Measurements from ENCODE around the gene FYCO1.
"Not testable (repeated sequence)": the region's sequence is repeated elsewhere in the genome, so short reads cannot be mapped to it uniquely, and the experiment has no call there.

Gene FYCO1

GRCh38 chr3:46008058-46008457, 12.4 kb upstream of the FYCO1 start:
- no peak for DNase-seq

DNA sequence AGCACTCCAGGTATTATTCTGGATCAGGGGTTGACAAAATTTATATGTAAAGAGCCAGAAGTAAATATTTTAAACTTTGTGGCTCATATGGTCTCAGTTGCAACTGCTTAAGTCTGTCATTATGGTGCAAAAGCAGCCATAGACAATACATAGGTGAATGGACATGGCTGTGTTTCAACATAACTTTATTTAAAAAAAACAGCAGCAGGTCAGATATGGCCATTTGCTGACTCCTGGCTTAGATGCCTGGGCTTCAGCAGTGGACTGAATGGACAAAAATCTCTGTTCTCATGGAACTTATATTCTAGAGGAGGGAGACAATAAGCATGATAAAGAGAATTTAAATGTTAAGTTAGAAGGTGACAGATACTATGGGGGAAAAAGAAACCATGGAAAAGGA, 11.7 kb upstream of the FYCO1 start:
- DNase-seq: no peak

DNA sequence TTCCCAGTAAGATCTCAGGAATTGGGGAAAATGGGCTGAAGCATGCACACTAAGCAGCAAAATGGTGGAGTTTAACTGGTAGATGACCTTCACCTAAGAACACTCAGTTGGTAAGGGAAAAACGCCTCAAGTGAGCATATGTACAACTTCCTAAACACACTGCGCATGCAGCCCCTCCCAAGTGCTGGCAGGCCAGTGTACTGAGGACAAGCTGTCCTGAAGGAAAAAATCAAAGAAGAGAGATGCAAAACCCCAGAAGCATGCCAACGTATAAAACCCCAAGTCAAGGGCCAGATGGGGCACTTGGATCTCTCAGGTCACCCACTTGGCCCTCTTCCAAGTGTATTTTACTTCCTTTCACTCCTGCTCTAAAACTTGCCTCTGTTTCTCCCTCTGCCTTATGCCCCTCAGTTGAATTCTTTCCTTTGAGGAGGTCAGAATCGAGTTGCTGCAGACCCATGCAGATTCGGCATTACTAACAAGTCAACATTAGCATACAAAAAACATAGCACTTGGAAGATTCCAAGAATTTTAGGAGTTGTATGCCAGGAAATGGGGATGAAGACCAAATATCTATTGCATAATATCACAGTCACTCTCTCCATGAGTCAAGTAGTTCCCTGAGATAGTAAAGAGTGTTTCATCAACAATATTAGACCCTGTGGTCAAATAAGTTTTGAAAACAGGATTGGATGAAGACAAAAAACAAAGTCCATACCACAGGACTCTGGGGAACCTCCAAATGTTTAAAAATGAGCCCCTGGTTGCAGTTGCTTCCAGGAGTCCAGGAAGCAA, 10.8 kb upstream of the FYCO1 start:
- no peak for DNase-seq

- DNase-seq: not testable (repeated sequence)
Observed at GRCh38 chr3:46003706-46004105, 8.1 kb upstream of the FYCO1 start.

DNA sequence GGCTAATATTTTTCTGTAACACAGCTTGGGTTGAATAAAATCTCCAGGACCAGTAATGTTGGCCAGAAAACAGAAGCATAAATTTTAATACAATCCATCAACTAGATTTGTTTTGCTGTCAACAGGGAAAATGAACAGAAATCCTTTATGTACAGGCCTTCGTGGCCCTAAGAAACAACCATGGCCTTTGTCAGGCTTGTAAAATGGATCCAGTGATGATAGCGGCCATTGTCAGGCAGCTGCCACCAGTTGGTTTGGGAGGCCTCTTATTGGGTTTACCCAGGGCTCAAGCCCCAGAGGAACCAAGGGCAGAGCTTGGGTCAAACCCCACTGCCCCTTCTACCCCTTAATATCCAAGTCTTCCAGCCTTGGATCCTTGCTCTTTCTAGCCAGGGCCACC, 5.6 kb upstream of the FYCO1 start:
- no peak for DNase-seq

GRCh38 chr3:45997942-45998341, 2.3 kb upstream of the FYCO1 start:
- no peak for DNase-seq

DNA sequence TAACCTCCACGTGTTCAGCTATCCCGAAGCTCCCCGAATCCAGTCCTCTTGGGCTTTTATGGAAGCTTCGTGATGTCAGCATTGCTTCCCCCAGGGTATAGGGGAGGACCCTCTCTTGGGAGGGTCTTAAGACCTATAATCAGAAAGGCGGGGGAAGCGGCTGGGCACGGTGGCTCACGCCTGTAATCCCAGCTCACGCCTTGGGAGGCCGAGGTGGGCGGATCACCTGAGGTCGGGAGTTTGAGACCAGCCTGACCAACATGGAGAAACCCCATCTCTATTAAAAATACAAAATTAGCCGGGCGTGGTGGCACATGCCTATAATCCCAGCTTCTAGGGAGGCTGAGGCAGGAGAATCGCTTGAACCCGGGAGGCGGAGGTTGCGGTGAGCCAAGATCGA, 1.9 kb upstream of the FYCO1 start:
- DNase-seq: not testable (repeated sequence)

- peak; percentile 43 for DNase-seq
Observed at GRCh38 chr3:45994419-45995235, 997 bp downstream of the FYCO1 start.

DNA sequence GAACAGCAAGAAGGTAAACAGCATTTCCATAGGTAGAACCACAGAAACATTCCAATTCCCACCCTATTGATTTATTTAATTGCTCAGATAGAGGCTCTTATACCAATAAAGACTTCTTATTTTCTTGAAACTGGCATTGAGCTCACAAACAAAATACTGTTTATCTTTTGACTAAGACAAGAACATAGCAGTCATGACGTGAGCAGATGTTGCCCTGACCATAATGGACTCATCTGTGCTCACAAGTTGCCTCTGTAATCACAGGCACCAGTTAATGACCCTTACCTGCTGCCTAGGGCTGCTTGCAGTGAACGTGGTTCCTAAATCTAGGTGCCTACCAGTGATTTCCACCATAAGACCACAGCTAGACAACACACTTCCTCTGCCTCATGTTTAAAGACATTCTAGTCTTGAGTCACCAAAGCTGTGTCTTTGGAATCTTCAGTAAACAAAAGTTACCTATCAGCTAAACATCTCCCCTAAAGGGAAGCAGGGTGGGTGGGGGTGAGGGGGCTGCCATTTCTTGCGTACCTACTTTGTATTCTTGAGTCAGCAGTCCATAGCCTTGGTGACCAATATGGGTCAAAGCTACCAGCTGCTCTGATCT, 2.1 kb downstream of the FYCO1 start:
- no peak for DNase-seq

DNA sequence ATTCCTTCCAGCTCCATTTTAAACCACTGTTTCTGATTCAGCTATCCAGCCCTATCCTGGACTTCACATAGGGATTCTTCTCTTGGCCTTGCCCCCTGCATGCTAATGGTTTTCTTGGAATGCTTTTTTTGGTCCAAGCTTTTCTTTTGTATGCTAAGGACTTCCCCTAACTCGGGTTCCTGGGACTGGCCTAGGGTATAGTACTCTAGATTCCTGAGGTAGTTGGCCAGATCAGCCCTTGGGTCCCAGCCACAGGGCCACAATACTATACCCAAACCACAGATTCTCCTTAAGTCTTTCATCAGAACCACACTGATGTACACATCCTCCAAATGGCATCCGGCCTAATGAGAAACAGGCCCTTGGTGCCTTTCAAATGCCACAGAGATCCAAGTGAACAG, 2.8 kb downstream of the FYCO1 start:
- no peak for DNase-seq

DNA sequence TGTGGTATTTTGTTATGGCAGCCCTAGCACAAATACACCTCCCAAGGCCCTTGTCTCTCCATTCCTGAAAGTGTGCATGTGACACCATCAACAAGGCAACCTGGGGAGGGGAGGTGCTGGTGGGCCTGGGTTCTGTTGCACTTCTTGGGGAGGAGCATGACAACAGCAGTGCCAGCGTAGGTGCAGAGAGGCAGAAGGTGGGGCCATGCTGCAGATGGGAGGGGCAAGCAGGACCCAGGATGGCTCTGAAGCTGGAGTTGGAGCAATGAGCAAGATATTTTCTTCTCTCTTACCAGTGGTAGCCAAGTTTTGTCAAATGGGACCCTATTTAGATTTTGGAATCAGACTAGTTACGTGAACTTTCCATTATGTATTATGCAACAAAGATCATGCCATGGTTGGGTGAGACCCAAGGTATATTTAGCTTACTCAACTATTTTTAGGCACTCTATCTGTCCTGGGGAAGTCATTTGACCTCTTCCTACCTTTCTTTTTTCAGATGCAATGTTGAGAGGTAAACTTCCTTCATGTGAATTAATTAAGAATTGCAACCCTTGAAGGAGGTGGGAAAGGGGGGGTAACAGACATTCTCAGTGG, 3.4 kb downstream of the FYCO1 start:
- no peak for DNase-seq

GRCh38 chr3:45991341-45991740, 4.3 kb downstream of the FYCO1 start:
- no peak for DNase-seq

- DNase-seq: no peak
Observed at GRCh38 chr3:45990181-45990580, 5.4 kb downstream of the FYCO1 start.

GRCh38 chr3:45988804-45989203, 6.8 kb downstream of the FYCO1 start:
- DNase-seq: no peak

- DNase-seq: no peak
Observed at GRCh38 chr3:45988362-45988761, 7.3 kb downstream of the FYCO1 start.

DNA sequence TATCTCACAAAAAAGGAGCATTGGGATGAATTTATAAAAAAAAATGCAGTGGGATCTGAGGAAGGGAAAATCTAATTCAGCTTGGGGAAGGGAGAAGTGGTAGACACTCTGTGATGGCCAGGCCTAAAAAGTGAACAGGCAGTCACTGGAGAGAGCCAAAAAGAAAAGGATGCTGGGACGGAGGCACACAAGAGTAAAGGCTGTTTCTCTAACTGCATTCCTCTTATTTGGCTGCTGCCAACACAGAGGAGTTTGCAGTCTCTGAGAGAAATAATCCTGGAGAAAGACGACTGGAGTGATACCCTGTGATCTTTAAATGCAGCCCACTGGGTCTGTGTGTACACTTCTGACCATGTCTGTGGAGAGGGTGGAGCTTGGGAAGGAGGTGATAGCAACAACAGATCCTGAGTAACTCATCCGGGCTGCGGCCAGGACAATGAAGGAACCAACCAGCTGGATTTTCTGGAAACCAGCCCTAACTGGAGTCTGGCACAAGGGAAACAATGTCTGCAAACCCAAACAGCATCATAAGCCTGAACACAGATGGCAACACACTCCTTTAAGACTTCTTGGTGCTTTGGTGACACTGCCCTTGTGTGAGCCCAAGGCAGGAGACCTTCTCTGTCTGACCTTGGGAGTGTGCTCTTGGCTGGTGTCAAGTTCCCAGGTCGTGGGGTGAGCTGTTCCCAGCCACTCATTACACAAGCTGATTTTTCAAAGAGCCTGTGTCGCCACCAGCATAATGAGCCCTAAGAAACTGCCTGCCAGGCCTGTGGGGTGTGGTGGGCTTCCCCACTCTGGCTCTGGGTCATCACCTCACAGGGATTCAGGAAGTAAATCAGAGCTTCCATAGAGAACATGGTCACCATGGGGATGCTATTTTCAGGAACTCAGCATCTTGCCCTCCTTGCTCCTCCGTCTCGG, 8.0 kb downstream of the FYCO1 start:
- peak; percentile 62 for DNase-seq

GRCh38 chr3:45986303-45986982, 9.2 kb downstream of the FYCO1 start:
- DNase-seq: no peak

- peak; percentile 52 for DNase-seq
Observed at GRCh38 chr3:45985532-45986302, 9.9 kb downstream of the FYCO1 start.

DNA sequence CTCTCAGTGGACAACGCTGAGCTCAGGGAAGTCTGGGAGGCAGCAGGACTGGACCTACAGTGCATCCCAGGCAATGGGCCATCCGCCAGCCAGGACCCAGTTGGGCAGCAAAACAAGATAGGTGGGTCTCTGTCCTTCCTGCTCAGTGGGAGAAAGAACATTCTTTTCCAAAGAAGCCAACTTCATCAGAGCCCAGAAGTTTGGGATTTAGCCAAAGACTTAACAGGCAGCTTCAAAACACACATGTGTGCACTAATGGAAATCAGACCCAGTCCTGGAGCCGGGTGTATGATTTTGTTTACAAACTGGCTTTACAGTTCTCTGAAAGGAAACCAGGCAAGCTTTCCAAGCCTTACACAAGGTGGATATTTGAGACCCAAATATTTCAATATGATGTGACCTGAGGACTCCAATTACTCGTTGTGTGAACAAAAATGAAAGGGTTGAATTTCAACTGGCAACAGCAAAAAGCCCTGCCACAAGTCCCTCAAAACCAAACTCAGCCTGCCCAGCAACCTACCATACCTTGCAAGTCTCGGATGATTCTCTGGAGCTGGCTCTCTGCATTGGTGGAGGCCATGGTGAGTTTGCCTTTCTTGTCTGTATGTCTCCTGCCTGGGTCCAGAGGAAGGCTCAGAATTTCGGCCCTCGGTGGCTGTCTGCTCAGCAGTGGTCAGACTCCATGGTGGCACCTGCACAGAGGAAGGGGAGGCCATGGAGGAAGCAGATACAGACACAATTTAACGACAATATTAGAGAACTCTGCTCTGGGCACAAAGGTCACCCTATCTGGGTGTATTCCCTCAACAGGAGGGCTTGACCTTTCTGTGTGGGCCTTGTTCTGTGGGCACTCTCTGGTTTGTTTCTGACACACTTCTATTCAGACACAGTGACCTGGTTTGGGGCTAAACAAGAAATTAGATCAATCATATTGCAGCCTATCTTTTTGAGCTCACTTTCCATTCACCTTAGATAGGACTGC, 11.0 kb downstream of the FYCO1 start:
- no peak for DNase-seq

- DNase-seq: no peak
Observed at GRCh38 chr3:45983770-45984169, 11.9 kb downstream of the FYCO1 start.

Measured in right hindlimb (tissue), 1 donor.